NT2/D1 (cell line): ENCODE data around the gene EXOC6.

Experiments used
- DNase-seq: peaks from one replicate; pipeline ENCODE4 v3.0.0-alpha.2; 2011; ENCODE audit warnings: low read depth, low spot score
- H3K27me3 ChIP-seq: 2 replicates; pipeline ENCODE4 v1.6.0; 2011; ENCODE audit warnings: mild to moderate bottlenecking; ENCODE audit not compliant: insufficient read length, insufficient read depth
- H3K36me3 ChIP-seq: 2 replicates; pipeline ENCODE4 v1.6.1; 2011; ENCODE audit warnings: mild to moderate bottlenecking, low read length, mixed read lengths; ENCODE audit not compliant: insufficient read depth, insufficient read length
- H3K4me1 ChIP-seq: 2 replicates; pipeline ENCODE4 v1.5.1; 2011; ENCODE audit not compliant: insufficient read depth, insufficient read length
- H3K4me3 ChIP-seq: 2 replicates; pipeline ENCODE4 v1.5.1; 2011; ENCODE audit warnings: low read depth; ENCODE audit not compliant: insufficient read length
- H3K9ac ChIP-seq: 2 replicates; pipeline ENCODE4 v1.6.0; 2011; ENCODE audit warnings: low read depth; ENCODE audit not compliant: insufficient read length
- H3K9me3 ChIP-seq: 2 replicates; pipeline ENCODE4 v1.5.1; 2011; ENCODE audit warnings: mild to moderate bottlenecking, low read length; ENCODE audit not compliant: insufficient read depth
- SUZ12 ChIP-seq: IDR thresholded peaks from 2 replicates; pipeline ENCODE4 v1.6.1; 2011; ENCODE audit not compliant: insufficient read length, insufficient read depth; ENCODE audit errors: extremely low read depth
- YY1 ChIP-seq: IDR thresholded peaks from 2 replicates; pipeline ENCODE4 v1.6.1; 2011; ENCODE audit not compliant: insufficient read length, insufficient read depth
- ZNF274 ChIP-seq: IDR thresholded peaks from 2 replicates; pipeline ENCODE4 v1.6.1; 2011; ENCODE audit warnings: mild to moderate bottlenecking, low read depth, low read length

EXOC6 gene

GRCh38 chr10:92886334-92886961 is 38.1 kb downstream of the EXOC6 start:
- TF ChIP-seq SUZ12 (no peak), ZNF274 (no peak), YY1 (no peak)
- no peak overlapping the region for H3K9ac ChIP-seq
- H3K27me3 ChIP-seq = no peaks in the 10 kb centered on the region
- DNase-seq = no peak
- no peaks in the 10 kb centered on the region for H3K36me3 ChIP-seq
- no peaks in the 10 kb centered on the region for H3K4me1 ChIP-seq
- no peak overlapping the region for H3K4me3 ChIP-seq
- no peaks in the 10 kb centered on the region for H3K9me3 ChIP-seq

GRCh38 chr10:92890471-92890870 is 42.2 kb downstream of the EXOC6 start:
- Histone ChIP-seq H3K36me3 (no peaks in the 10 kb centered on the region), H3K4me3 (no peak overlapping the region), H3K4me1 (peaks cover 2% of the 10 kb centered on the region), H3K27me3 (no peaks in the 10 kb centered on the region), H3K9ac (no peak overlapping the region), H3K9me3 (no peaks in the 10 kb centered on the region)
- no peak for TF ChIP-seq YY1
- no peak for TF ChIP-seq SUZ12
- no peak for TF ChIP-seq ZNF274
- no peak for DNase-seq

GRCh38 chr10:92891885-92892690 is 43.8 kb downstream of the EXOC6 start:
- no peak overlapping the region for H3K4me3 ChIP-seq
- no peaks in the 10 kb centered on the region for H3K27me3 ChIP-seq
- TF ChIP-seq ZNF274 (no peak), SUZ12 (no peak), YY1 (no peak)
- no peak overlapping the region for H3K9ac ChIP-seq
- no peaks in the 10 kb centered on the region for H3K36me3 ChIP-seq
- H3K9me3 ChIP-seq = no peaks in the 10 kb centered on the region
- peaks cover 2% of the 10 kb centered on the region for H3K4me1 ChIP-seq
- DNase-seq = peak; percentile 33

- Histone ChIP-seq H3K36me3 (no peaks in the 10 kb centered on the region), H3K4me3 (no peak overlapping the region), H3K4me1 (peaks cover 2% of the 10 kb centered on the region), H3K9ac (no peak overlapping the region), H3K27me3 (no peaks in the 10 kb centered on the region), H3K9me3 (no peaks in the 10 kb centered on the region)
- no peak for TF ChIP-seq SUZ12
- TF ChIP-seq ZNF274 = no peak
- TF ChIP-seq YY1 = no peak
- DNase-seq = no peak
Observed at GRCh38 chr10:92892691-92893054, 44.4 kb downstream of the EXOC6 start.

GRCh38 chr10:92894081-92894655 is 45.8 kb downstream of the EXOC6 start:
- no peaks in the 10 kb centered on the region for H3K9me3 ChIP-seq

GRCh38 chr10:92897916-92898315 is 49.6 kb downstream of the EXOC6 start:
- H3K4me1 ChIP-seq = no peaks in the 10 kb centered on the region
- no peaks in the 10 kb centered on the region for H3K9me3 ChIP-seq
- H3K4me3 ChIP-seq = no peak overlapping the region
- TF ChIP-seq ZNF274 (no peak), SUZ12 (no peak), YY1 (no peak)
- H3K36me3 ChIP-seq = no peaks in the 10 kb centered on the region
- H3K9ac ChIP-seq = no peak overlapping the region
- H3K27me3 ChIP-seq = no peaks in the 10 kb centered on the region
- no peak for DNase-seq

More at GRCh38 chr10:92894081-92894655, 45.8 kb downstream of the EXOC6 start:
- Histone ChIP-seq H3K36me3 (no peaks in the 10 kb centered on the region), H3K9ac (no peak overlapping the region), H3K4me3 (no peak overlapping the region), H3K4me1 (peaks cover 2% of the 10 kb centered on the region), H3K27me3 (no peaks in the 10 kb centered on the region)
- no peak for TF ChIP-seq YY1
- no peak for TF ChIP-seq ZNF274
- TF ChIP-seq SUZ12 = no peak
- DNase-seq = no peak

- no peak for TF ChIP-seq SUZ12
- no peak for TF ChIP-seq YY1
- no peak for TF ChIP-seq ZNF274
- no peak for DNase-seq
Observed at GRCh38 chr10:92901819-92902251, 53.5 kb downstream of the EXOC6 start.

More at GRCh38 chr10:92901819-92902251, 53.5 kb downstream of the EXOC6 start:
- Histone ChIP-seq H3K27me3 (no peaks in the 10 kb centered on the region), H3K36me3 (no peaks in the 10 kb centered on the region), H3K9ac (no peak overlapping the region), H3K9me3 (no peaks in the 10 kb centered on the region), H3K4me3 (no peak overlapping the region), H3K4me1 (no peaks in the 10 kb centered on the region)
